ENCODE results near the gene SNED1.
"Not testable (repeated sequence)": the region's sequence is repeated elsewhere in the genome, so short reads cannot be mapped to it uniquely, and the experiment has no call there.

SNED1 gene

DNA sequence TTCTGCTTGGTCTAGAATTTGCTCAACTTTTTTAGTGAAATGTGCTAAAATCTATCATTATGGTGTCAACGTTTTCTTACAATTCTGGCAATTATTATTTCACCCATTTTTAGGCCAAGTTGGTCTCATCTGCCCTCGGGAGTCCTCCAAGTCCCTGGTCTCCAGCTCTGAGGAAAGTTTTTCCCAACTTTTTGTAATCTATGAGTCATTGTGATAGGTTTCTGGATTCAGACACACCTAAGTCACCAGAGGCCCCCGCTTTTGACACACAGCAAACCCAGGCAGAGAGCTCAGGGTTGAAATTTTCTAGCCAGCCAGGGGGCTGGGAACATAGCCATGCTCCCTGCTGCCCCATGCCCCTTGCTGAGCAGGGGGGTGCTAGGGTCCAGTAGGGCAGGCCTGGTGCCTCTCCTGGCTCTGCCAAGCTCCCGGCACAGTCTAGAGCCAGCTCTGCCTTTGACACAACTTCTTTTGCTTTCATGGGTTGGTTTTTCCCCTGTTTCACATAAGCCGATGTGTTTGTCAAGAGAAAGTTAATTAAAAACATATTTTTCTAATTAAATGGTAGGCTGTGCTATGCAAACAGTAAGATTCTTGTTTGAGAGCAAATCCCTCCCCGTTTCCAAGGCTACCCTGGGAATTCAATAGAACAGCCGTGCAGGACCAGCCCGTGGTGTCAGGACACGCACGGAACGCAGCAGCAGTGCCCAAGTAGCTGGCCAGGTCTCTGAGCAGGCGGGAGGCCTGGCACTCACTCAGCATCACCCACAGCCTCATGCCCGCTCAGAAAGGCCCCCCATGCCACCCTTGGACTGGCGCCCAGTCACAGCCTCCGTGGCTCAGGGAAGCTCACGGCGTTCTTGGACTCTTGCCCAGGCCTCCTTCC, 25.5 kb upstream of the SNED1 start:
- DNase-seq = no peak

DNA sequence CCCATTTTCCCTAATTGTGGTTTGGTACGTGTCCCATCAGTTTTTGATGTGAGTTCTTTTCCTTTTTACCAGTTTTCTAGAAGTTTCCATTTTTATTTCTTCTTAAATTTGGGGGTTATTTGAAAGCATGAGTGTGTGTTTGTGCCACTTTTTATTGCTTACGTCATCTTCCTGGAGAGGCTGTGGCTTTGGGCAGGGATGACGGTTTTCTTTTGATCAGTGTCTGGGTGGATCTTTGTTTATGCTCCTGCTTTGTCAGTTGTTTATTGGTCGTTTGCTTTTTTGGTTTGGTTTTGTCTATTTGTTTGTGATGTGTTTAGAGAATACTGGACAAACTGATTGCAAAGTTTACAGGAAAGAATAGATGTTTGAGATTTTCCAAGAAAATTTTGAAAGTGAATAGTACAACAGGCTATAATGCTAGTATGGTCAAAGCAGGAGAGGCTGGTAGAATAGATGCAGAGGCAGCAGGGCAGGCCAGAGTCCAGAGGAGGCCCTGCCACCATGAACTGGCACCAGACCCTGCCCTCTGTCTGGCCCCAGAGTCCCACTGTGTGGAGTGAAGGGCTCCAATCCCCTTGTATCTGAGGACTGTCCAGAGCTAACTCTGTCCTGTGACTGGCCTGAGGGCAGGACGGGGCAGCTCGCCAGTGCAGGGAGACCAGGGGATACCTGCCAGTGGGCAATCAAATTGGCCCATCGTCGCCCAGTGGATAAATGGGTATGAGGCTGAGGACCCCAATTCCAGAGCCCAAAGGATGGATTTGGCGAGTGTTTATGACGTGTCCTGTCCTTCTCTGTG, 23.4 kb upstream of the SNED1 start:
- no peak for DNase-seq

DNA sequence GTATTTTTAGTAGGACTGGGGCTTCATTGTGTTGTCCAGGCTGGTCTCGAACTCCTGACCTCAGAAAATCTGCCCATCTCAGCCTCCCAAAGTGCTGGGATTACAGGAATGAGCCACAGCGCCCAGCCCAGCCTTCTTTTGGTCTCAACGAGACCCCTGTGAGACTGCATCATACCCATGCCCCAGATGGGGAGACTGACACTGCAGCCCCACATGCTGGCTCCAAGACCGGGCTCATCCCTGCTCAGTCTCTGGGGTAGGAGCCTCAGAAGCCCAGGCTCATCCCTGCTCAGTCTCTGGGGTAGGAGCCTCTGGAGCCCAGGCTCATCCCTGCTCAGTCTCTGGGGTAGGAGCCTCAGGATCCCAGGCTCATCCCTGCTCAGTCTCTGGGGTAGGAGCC, 22.5 kb upstream of the SNED1 start:
- not testable (repeated sequence) for DNase-seq

DNA sequence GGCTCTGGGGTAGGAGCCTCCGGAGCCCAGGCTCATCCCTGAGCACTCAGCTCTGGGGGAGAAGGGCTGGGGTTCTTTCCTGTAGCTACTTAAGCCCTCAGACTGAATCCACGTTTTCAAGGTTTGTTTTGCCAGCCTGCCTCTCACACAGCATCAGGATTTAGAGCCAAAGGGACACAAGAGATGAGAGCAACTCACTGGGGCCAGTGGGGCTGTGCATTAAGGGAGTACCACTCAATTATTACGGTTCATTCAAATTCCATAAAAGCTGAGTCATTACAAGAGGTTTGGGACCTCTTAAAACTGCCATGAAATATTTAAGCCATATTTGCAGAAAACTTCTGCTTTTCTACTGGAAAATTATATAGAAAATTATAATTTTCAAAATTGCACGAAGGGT, 17.1 kb upstream of the SNED1 start:
- no peak for DNase-seq

DNA sequence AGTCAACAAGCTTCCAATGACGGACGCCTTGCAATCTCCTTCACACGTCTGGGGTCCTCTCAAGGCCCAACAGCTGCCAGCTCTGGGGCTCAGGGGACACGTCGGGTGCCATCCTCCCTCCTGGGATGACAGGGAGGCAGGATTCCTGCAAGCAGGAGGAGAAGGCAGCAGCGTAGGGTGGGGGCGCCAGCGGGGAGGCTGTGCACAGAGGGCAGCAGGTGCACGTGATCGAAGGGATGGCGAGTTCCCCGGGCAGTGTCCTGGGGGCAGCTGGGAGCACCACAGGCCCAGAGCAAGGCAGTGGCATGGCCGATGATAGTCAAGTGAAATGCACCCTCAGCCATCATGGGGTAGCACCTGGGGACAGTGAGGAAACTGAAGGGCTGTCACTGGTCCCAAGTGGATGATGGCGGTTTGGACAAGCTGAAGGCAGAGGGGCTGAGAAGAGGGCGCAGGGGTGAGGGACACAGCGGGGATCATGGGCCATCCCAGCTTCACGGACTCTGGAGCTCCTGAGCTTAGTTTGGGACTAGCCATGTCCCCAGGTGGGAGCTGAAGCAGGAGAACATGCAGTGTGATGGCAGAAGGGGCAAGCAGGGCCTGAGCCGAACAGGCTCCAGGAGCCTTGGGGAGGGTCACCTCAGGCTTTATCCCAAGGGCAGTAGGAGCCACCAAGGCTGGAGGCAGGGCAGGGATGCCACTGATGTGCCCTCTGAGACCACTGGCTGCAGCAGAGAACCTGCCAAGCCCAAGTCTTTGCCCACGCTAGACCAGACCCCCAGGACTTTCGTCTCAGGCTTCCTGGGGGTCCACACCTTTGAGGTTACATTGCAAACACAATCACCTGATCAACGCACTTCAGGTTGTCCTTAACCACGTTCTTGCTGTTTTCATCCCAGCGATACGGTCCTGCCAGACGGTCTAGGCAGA, 16.3 kb upstream of the SNED1 start:
- DNase-seq = no peak

DNA sequence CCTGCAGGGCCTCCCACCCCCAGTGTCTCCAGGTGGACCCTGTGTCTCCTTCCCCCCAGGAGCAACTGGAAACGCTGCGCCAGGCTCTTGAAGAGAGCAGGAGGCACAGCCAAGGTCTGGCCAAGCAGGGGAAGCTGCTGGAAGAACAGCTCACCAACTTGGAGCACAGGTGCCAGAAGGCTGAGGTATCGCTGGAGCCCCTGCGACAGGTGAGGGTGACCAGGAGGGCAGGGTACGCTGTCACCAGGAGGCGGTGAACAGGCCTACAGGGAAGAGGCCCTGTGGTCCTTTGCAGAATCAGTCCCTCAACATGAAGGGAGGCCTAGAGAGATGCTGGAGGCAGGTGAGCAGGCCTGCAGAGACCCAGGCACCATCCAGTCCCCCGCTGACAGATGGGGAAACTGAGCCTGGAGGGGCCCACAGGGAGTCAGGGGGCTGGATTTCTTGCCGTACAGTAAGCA, 15.6 kb upstream of the SNED1 start:
- no peak for DNase-seq

DNA sequence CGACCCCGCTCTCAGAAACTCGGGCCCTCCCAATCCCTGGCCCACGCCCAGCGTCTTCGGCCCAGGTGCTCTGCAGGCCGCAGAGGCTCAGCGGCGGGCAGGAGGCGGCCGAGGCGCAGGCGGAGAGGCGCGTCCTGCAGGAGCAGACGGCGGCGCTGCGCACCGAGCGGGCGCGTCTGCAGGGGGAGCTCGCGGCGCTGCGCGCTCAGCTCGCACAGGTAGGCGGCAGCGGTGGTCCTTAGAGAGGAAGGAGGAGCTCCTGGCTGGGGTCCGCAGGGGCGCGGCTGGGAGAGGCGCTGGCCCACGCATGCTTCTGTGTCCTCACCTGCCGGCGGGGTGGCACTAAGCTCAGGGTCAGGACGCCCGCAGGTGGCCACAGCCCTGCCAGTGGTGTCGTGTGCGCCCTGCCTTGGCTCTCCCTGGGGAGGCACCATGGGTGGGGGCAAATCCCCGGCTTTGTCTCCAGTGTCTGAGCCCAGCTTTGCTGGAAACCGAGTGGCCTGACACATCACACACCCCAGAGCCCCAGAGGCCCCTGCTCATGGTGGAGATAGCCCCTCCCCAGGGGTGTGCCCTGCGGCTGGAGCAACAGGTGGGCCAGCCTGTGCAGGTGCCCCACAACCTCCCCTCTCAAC, 14.9 kb upstream of the SNED1 start:
- DNase-seq = peak; percentile 42

DNA sequence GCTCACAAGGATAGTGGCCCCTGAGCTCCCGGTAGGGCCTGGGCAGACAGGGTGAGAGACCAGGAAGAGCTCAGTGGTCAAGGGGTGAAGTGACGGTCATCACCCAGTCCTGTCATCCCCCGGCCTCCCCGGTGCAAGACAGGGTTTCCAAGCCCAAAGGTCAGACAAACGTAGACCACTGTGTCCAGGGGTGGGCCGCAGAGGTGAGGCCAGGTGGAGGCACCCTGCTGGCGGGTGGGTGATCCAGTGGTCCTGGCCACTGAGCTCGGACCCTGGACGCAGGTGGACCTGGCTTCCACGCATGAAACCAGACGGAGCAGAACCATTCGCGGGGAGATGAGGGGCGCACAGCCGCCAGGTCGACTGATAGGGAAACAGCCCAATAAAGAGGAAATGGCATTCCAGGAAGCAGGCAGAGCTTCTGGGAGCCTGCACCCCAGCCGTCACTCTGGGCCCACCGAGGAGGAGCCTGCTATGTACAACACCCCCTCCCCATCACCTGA, 14.4 kb upstream of the SNED1 start:
- DNase-seq = no peak

DNA sequence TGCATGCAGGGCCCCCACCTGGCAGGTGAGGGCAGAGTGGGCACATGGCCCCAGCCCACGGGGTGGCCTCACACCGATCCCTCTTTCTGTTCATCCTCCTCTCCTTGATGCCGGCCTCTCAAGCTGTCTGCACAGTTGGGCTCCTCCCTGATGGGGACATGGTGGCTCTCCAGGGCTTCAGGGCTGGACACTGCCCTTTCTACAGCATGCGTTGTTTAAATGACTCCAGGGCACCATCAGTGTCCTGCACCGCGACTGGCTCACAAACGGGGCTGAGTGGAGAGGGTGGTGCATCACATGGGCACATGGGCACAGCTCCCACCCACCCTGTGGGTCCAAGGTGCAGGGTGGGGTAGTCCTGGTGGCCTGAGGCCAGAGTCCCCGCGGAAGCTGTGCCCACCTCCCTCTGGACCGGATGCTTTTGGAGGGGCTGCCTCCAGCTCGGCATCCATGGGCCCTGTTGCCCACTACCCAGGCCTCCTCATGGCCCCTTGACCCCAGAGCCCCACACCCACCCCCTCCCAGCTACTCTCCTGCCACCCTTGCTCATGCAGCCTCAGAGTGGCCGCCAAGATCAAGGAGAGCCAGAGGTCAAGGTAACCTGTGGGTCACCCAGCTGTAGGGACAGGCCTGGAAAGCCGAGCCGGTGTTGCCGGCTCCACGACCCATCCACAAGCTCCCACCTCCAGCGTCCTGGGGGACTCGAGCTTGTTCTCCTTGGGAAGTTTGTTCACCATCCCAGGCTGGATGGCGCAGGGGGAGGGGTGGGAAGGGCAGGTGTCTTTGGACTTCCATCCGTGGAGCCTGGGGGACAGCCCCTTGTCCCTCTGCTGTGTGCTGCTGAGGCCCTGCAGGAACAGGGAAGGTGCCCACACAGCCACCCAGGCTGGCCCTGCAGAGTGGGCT, 12.3 kb upstream of the SNED1 start:
- no peak for DNase-seq

DNA sequence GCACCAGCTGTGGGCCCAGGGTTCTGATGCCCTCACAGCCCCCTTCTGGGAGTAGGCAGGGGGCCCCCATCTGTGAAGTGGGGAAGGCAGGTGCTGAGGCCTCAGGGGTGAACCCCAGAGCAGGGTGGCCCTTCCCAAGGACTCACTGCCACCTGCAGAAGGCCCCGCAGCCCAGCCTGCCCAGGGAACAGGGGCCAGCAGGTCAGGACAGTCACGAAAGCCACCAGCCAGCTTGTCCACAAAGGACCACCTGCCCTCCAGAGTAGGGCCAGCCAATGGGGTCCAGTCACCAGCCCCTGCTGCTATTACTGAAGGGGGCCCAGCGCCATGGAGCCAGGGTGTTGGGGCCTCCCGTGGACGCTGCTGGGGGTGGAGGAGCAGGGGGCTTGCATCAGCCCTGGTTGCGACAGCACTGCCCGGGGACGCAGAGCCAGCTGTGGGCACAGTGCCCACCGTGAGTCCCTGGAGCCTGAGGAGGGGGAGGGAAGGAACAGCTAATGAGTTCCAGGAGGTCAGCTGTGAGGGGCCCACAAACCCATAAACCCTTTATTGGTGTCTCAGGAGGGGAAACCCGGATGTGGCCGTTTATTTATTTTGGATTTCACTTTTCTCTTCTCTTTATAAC, 11.5 kb upstream of the SNED1 start:
- DNase-seq = no peak

DNA sequence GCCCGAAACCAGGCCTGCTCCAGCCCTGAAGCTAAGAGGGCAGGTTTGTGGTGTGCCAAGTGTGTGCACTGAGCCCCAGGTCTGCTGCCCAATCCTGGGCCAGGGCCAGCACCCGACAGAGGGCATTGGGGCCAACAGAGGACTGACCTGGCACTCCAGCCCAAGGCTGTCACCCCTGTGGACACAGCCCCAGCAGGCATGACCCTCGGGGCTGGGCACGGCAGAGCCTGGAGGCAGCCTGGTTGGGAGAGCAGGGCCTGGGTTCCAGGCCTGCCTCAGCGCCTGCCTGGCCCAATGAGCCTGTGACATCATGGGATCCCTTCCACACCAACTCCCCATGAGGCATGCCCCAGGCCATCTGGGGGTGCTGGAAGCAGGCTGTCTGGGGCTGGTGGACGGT, 10.8 kb upstream of the SNED1 start:
- DNase-seq = no peak

DNA sequence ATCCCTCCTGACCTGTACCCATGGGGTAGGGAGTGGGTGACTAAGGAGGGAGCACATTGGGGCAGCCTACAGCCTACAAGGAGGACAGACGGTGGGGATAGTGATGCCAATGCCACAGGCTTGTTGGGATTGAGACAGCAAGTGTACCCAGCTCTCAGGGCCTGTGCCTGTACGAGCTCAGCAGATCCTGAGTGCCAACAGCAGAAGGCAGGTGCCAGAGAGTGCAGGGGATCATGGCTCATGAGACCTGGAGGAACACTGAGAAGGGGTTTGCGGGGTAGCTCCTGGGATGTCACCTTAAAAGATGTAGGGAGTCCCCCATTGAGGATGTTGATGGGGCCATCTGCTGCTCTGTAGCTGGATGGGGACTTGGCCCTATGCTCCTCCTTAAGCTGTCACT, 10.3 kb upstream of the SNED1 start:
- DNase-seq = no peak

DNA sequence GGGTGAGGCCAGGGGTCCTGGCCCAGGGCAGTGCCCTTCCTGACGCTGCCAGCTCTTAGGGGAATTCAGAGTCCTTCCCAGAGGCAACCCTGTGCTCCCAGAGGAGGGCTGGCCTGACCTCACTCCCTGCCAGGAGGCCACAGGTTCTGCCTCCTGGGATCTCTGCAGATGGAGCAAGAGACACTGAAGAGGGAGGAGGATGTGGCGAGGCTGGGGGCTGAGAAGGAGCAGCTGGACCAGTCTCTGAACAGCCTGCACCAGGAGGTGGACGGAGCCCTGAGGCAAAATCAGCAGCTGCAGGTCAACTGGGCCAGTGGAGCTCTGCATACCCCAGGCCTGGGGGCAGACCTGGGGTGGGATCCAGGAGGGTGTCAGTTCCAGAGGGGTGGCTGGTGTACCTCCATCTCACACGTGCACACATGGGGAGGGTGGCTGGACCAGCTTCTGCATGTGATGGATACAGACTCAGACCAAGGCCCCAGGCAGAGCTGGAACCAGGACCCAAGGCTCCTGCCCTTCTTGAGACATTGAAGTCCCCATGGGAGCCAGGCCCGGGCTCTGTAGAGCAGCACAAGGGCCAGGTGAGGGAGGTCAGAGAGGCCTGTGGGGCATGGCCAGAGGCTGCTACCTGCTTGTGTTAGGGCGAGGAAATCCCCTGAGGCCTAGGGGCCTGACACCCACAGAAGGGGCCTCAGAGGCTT, 9.7 kb upstream of the SNED1 start:
- no peak for DNase-seq

DNA sequence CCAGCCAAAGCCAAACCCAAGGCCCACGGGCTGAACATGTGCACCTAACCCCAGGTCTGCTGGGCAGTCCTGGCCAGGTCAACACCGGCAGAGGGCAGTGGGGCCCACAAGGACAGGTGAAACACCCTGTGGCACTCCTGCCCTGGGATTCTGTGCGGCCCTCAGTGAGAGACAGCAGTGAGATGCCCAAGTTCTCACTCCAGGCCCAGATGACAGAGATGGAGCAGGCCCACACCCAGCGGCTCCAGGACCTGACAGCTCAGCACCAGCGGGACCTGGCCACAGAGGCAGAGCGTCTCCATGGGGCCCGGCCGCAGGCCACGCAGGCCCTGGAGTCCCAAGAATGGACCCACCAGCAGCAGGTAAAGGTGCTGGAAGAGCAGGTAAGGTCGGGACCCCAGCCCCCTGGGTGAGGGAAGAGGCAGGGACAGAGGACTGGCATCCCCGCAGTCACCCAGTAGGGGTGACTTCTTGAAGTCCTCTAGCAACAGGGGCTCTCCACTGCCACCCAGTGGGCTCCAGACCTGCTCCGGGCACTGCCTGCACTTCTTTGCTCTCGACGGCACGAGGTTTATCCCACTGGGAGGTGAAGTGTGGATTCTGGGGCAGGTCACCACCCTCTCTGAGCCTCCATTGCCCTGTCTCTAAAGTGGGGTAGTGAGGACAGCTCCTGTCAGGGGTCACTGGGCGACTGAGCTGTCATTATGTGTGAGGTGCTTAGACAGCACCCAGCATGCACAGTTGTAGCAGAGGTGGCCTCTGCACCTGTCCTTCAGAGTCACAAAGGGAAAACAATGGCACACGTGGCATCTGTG, 8.8 kb upstream of the SNED1 start:
- no peak for DNase-seq

DNA sequence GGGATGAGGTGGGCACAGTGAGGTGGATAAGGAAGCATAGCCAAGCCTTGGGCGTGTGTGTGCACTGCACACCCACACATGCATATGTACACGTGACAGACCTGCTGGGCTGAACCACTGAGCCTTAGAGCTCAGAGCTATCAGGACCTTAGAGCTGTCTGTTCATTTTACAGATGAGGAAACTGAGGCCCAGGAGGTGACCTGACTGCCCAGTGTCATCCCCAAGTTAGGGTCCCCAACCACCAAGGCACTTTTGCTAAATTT, 8.2 kb upstream of the SNED1 start:
- DNase-seq = no peak

DNA sequence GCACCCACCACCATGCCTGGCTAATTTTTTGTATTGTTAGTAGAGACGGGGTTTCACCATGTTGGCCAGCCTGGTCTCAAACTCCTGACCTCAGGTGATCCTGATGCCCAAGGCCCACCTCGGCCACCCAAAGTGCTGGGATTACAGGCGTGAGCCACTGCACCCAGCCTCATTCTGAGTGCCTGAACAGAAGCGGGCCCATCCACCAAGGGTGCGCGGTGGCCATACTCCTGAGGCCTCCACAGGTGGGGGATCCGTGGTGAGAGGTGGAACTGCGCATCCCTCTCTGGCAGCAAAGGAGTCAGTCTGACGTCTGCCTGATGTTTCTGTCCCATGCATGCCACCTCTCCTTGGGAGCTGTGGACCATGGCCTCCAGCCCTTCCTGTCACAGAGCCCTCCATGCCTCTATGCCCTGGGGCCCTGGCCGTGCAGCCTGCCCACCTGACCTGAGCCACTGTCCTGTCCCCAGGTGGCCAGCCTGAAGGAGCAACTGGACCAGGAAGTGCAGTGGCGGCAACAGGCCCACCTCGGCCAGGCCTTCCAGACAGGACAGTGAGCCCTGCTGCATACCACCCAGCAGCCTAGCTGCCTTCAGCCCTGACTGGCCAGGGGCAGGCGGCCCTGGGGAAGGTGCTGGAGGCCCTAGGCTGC, 7.6 kb upstream of the SNED1 start:
- DNase-seq = no peak

DNA sequence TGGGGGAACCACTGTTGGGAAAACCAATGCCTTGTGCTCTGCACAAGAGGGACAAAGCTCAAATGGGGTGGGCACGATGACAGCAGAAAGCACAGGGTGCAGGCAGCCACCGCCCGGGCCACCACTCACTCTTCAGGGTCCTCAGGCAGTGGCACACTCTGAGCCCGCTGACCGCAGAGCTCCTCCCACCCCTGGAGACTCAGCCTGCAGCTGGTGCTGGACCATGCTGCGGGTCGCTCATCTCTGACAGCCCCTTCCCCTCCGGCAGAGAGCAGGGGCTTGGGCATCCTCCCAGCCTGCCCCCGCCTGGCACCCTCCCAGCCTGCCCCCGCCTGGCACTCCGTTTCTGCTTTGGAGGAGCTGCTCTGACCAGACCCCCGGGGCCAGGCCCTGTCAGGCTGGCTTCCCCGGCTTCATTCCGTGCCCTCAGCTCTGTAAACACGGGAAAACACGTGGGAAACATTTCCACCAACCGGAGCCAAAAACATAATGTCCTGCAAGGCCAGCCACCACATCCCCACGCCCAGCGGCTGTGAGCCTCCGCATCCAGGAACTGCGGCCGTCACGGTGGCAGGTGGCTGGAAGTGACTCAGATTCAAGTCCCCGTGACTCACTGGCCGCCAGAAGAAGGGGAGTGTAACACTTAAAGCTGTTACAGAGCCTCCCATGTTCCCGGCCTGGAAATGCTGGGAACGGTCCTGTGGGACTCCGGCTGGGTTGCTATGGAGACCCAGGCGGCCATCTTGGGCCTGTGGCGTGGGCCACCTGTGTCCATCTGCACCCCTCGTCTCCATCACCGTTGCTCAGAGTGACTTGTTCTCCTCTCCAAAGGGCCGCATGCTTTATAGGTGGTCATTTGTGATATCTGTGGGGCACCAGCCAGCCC, 6.8 kb upstream of the SNED1 start:
- DNase-seq = no peak

All from NCI-H526 treated with DMSO at 0.1 percent for 48 hours (cell line).